ENCODE results near the gene VWA7. TPM values are rescaled to one million over a fixed set of nuclear protein-coding genes. Genes with fewer than 3 reads are reported as not detected.

Gene VWA7
- total RNA-seq, 2 donors from 2014 or later = 6.1 to 10.1 TPM

GRCh38 chr6:31799781-31800180, 22.7 kb upstream of the VWA7 start:
- Histone ChIP-seq H3K4me1 (peaks cover 5% of the 10 kb centered on the region), H3K27ac (no peak overlapping the region), H3K4me3 (no peak overlapping the region), H3K36me3 (no peaks in the 10 kb centered on the region), H3K27me3 (no peaks in the 10 kb centered on the region), H3K9me3 (no peaks in the 10 kb centered on the region), H3K9ac (ENCODE audit: low read depth in 2 of 2, low read length in 2 of 2) (no peak overlapping the region)
- intact Hi-C loops (cut with DNase I) = no loop called here
- TF ChIP-seq, protein P1, sequence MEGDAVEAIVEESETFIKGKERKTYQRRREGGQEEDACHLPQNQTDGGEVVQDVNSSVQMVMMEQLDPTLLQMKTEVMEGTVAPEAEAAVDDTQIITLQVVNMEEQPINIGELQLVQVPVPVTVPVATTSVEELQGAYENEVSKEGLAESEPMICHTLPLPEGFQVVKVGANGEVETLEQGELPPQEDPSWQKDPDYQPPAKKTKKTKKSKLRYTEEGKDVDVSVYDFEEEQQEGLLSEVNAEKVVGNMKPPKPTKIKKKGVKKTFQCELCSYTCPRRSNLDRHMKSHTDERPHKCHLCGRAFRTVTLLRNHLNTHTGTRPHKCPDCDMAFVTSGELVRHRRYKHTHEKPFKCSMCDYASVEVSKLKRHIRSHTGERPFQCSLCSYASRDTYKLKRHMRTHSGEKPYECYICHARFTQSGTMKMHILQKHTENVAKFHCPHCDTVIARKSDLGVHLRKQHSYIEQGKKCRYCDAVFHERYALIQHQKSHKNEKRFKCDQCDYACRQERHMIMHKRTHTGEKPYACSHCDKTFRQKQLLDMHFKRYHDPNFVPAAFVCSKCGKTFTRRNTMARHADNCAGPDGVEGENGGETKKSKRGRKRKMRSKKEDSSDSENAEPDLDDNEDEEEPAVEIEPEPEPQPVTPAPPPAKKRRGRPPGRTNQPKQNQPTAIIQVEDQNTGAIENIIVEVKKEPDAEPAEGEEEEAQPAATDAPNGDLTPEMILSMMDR (IDR thresholded peaks at IDR 0.05) = no peak
- no peak for DNase-seq

- intact Hi-C loops (cut with DNase I) = no loop called here
- Histone ChIP-seq H3K36me3 (no peaks in the 10 kb centered on the region), H3K4me3 (no peak overlapping the region), H3K9ac (ENCODE audit: low read depth in 2 of 2, low read length in 2 of 2) (no peak overlapping the region), H3K27me3 (no peaks in the 10 kb centered on the region), H3K27ac (no peak overlapping the region), H3K4me1 (peaks cover 5% of the 10 kb centered on the region), H3K9me3 (no peaks in the 10 kb centered on the region)
- TF ChIP-seq, protein P1 (IDR thresholded peaks at IDR 0.05) = no peak
- DNase-seq = no peak
These were observed 20.5 kb upstream of the VWA7 start for GRCh38 chr6:31797588-31797987.

DNA sequence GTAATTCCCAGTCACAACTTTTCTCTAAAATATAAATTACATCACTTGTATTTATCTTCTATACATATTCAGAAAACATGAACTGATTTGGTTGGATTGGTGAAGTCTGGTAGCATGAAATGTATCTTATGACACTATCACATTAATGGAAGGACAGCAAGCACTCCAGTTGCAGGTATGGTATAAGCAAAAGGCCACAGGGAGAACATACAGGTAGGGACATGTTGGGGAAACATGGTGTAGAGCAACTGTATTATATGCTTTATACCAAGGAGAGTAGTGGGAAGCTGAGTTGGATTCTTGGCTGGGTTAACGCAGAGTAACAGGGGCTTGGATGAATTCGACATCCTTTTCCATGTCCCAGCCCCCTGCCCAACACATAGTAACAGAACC, 19.9 kb upstream of the VWA7 start:
- no peaks in the 10 kb centered on the region for H3K36me3 ChIP-seq
- H3K27ac ChIP-seq = peak overlapping the region; percentile 93
- no peak for DNase-seq
- intact Hi-C loops (cut with DNase I) = no loop called here
- H3K4me1 ChIP-seq = peaks cover 5% of the 10 kb centered on the region
- H3K4me3 ChIP-seq = no peak overlapping the region
- no peaks in the 10 kb centered on the region for H3K9me3 ChIP-seq
- no peaks in the 10 kb centered on the region for H3K27me3 ChIP-seq
- H3K9ac ChIP-seq (ENCODE audit: low read depth in 2 of 2, low read length in 2 of 2) = no peak overlapping the region
- TF ChIP-seq, protein P1 (IDR thresholded peaks at IDR 0.05) = no peak

DNA sequence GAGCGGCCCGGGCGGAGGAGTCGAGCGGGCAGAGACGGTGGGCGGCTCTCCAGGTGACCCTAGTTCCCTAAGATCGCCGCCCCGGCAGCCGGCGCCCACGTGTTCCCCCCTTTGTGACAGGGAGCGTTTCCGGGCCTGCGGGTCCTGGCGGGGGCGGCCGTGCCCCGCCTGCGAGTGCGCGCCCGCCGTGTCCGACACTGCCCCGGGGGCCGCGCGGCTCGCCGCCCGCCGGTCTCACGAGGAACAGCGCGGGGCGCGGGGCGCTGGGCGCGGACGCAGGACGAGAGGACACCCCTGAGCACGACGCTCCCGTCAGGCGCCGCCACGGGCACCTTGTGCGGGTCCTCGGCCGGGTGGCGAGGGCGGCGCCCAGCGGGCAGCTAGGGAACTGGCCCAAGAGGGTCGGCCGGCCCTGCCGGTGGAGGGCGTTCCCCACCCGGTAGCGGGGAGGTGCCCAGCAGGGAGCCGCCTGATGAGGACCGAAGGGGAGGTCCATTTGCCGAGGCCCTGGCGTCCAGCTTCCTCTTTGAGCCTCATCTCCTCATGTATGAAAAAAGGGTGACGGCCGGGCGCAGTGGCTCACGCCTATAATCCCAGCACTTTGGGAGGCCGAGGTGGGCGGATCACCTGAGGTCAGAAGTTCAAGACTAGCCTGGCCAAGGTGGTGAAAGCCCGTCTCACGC, 18.6 kb upstream of the VWA7 start, which contains the start of gene VARS1:
Gene VARS1, minus strand, starts transcription at position 137 of the 683 bp plus-strand sequence. CDS start 535 bp downstream, outside the sequence.
- no peaks in the 10 kb centered on the region for H3K9me3 ChIP-seq
- H3K4me1 ChIP-seq = peaks cover 5% of the 10 kb centered on the region
- H3K27ac ChIP-seq = peak within 1 kb of the TSS; percentile 93
- TF ChIP-seq, protein P1 (IDR thresholded peaks at IDR 0.05) = peak; percentile 70
- DNase-seq = peak; percentile 94
- peak within 1 kb of the TSS; percentile 99 for H3K4me3 ChIP-seq
- peak within 1 kb of the TSS; percentile 92 to 98 for H3K9ac ChIP-seq (ENCODE audit: low read depth in 2 of 2, low read length in 2 of 2)
- H3K27me3 ChIP-seq = no peaks in the 10 kb centered on the region
- no peaks in the 10 kb centered on the region for H3K36me3 ChIP-seq
- intact Hi-C loops (cut with DNase I) = no loop called here

DNA sequence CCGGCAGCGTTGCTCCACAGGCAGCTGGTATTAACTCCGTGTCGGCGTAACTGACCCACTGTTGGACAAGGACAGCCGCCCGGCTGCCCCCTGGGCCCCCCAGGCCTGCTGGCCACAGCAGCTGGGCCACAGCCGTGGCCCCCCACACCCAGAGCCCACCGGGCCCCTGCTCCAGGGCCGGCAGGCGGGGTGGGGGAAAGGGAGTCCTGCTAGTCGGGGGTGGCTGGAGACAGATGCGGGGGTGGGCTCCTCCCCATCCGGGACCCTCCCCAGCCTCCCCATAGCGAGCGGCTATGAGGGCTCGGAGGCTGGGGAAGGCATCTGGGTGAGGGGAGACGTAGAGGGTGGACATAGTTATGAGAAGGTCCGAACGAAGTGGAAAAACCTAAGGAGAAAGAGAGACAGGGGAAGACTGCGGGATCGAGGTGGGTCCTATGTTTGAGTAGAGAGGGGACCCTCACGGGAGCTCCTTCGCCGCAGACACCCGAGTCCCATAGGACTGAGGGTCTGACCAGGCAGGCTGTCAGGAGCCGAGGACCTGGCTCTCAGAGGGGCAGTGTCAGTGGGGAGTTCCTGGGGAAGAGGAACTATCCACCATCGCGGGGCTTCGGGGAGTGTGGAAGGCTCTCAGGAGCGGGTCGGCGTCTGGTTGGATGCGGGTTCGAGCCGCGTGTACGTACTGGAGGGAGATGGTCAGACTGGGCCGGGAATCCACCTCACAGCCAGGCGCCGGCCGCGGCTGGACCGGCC, 17.9 kb upstream of the VWA7 start:
- H3K4me1 ChIP-seq = peaks cover 5% of the 10 kb centered on the region
- H3K9me3 ChIP-seq = no peaks in the 10 kb centered on the region
- peak overlapping the region; percentile 93 for H3K27ac ChIP-seq
- peak overlapping the region; percentile 99 for H3K4me3 ChIP-seq
- intact Hi-C loops (cut with DNase I) = no loop called here
- peak overlapping the region; percentile 92 to 98 for H3K9ac ChIP-seq (ENCODE audit: low read depth in 2 of 2, low read length in 2 of 2)
- DNase-seq = no peak
- no peaks in the 10 kb centered on the region for H3K27me3 ChIP-seq
- H3K36me3 ChIP-seq = no peaks in the 10 kb centered on the region
- TF ChIP-seq, protein P1 (IDR thresholded peaks at IDR 0.05) = no peak

Data from colonic mucosa (tissue), 4 donors.